GM12873 (cell line): Measurements from ENCODE around the gene IRX1.

ENCODE experiments used
- TF ChIP-seq, protein P1 (sequence below): IDR thresholded peaks from 2 replicates; pipeline ENCODE4 v1.5.1; 2012; ENCODE audit warnings: low read depth, mild to moderate bottlenecking, moderate library complexity, low read length, control low read depth; ENCODE audit not compliant: insufficient read depth; ENCODE audit errors: missing control alignments

Gene IRX1

DNA sequence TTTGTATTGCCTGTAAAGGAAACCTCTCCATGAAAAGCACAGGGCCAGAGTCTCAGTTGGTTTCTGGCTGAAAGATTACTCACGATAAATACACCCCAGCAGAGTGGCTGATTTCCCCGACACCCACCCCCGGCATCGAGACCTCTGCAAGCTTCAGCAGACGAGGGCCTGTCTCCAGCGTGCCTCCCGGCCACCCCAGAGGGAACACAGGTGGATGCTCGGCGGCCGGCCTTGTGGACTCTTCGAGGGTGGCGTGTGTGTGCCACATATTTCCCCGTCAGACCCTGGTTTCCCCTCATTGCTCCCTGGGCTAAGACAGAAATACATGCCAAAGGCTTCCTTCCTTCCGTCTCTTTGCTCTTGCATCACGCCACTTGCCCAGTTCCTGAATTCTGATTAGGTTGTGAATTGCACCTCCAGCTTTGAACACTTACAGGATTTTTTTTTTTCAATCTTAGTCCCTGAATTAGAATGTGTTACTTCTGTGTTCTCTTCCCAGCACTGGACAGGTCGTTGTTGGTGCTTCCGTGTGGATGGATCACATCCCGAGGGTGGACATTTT, 13.6 kb downstream of the IRX1 start:
- TF ChIP-seq, protein P1, sequence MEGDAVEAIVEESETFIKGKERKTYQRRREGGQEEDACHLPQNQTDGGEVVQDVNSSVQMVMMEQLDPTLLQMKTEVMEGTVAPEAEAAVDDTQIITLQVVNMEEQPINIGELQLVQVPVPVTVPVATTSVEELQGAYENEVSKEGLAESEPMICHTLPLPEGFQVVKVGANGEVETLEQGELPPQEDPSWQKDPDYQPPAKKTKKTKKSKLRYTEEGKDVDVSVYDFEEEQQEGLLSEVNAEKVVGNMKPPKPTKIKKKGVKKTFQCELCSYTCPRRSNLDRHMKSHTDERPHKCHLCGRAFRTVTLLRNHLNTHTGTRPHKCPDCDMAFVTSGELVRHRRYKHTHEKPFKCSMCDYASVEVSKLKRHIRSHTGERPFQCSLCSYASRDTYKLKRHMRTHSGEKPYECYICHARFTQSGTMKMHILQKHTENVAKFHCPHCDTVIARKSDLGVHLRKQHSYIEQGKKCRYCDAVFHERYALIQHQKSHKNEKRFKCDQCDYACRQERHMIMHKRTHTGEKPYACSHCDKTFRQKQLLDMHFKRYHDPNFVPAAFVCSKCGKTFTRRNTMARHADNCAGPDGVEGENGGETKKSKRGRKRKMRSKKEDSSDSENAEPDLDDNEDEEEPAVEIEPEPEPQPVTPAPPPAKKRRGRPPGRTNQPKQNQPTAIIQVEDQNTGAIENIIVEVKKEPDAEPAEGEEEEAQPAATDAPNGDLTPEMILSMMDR, result no peak

DNA sequence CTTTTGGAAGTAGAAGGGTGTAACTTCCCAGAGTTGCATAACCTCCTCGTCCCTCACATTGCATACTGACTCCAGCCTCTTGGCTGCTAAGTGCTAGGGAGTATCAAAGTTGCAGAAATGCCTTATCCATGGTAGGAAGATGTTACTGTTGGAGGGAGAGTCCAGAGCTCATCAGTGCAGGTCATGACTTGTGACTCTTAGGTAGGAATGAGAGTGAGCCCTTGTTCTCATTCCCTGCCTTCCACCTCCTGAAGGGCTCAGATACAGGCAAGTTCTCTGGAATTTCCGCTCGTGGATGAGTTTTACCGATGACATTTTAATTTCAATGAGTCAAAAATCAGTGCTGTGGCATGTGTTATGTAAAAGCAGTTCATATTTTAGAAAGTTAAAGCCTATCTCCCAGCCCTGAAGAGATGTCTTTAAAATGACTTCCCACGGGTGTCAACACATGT, 17.0 kb downstream of the IRX1 start:
- TF ChIP-seq, protein P1, result no peak

DNA sequence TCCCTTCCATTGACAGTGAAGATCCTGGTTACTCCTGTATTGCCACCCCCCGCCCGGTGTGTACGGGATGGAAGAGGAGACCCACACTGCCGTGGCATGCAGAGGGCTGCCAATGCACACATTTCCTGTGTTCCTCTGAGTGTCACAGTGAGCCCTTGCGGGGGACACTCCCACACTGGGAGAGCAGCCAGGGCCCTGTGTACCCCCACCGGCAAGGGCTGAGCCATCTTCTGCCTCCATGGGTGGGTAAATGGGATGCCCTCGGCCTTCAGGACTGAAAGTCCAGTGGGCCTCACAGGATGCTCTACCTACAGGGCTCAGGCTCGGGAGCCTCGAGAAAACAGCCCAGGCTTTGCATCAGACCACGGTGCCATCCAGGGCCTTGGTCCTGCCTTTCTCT, 18.1 kb downstream of the IRX1 start:
- TF ChIP-seq, protein P1, result no peak

DNA sequence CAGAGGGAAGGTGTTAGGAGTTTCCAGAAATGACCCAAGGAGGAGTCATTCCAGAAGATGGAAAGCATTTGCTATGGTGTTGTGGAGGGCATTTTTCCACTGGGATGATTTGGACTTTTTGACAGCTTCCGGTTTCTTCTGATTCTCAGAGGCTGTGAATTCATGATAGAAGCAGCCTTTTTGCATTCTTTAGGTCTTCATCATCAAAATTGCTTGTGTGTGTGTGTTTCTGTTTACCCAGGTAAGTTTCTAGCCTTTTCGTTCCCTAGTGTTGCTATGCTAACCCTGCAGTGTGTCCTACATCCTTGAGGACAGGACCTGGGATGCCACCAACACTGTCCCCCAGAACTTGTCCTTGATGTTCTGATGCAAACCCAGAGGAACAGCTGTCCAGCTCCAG, 19.6 kb downstream of the IRX1 start:
- TF ChIP-seq, protein P1, result no peak

DNA sequence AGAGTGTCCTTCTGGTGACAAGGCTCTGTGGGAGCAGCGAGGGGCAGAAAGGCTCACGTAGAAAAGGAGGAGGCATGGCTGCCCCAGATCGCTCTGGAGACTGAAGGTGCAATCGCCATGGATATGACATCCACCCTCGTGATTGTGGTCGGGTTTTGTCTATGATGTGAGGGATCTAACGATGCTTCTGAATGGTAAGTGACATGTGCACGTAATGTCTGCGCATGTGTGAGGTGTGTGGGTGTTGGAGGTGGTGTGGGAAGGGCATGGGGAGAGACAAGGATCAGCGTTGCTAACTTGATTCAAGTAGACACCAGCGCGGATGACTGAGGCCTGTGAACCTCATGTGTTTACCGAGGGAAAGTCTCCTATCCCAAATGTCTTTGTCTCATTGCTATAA, 20.2 kb downstream of the IRX1 start:
- TF ChIP-seq, protein P1, result no peak

DNA sequence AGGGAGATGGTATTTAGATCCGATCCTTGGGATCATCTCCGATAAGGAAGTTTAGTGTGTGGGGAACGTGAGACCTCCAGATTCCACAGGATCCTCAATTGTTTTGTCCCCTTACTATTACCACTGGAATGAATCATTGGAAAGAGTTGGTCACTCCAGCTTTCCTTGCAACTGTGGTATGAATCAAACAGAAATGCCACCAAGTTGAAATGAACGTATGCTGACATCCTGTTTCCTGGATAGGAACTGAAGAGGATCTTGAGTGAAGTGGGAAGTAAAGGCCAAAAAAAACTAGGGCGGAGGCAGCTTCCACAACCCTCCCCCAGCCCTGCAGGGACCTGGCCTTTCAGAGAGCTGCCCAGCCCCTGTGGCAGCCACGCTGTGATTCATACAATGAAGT, 23.9 kb downstream of the IRX1 start:
- TF ChIP-seq, protein P1, result no peak

- TF ChIP-seq, protein P1, result no peak
Observed at GRCh38 chr5:3622961-3623360, 27.3 kb downstream of the IRX1 start.
